ENCODE measurements around the gene CROCC2.

Gene CROCC2

DNA sequence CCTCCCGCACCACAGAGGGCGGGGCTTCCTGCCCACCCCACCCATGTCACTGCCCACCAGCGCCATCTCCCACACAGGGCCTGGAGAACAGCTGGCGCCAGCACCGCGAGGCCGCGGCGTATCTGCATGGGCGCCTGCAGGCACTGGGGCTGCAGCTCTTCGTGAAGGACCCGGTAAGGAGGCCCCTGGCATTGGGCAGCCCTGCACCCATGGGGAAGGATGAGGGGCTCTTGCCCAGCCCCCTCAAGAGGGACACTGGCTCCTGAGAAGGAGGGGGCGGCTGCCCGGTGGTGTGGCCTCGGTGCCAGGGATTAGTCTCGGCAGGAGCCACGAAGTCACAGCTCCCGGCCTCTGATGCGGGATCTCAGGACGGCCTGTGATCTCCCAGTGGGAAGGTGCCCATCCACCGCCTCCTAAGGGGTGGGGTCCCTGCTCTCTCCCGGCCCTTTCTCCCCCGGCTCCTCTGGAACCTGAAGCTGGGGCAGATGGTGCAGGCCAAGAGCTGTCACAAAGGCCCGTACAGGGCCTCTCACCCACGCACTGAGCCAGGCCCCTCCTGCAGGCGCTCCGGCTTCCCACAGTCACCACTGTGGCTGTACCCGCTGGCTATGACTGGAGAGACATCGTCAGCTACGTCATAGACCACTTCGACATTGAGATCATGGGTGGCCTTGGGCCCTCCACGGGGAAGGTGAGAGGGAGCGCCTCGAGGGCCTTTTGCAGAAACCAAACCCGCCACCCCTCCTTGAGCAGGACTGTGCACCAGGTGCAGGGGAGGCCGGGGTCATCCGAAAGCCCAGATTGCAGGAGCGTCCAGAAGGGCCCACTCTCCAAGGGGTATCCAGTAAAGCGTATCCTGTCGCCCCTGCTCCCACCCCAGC, 28.4 kb upstream of the CROCC2 start:
- H3K27ac ChIP-seq = no peak overlapping the region
- TF ChIP-seq ZFX (IDR thresholded peaks at IDR 0.05) = no peak
- TF ChIP-seq, protein P1, sequence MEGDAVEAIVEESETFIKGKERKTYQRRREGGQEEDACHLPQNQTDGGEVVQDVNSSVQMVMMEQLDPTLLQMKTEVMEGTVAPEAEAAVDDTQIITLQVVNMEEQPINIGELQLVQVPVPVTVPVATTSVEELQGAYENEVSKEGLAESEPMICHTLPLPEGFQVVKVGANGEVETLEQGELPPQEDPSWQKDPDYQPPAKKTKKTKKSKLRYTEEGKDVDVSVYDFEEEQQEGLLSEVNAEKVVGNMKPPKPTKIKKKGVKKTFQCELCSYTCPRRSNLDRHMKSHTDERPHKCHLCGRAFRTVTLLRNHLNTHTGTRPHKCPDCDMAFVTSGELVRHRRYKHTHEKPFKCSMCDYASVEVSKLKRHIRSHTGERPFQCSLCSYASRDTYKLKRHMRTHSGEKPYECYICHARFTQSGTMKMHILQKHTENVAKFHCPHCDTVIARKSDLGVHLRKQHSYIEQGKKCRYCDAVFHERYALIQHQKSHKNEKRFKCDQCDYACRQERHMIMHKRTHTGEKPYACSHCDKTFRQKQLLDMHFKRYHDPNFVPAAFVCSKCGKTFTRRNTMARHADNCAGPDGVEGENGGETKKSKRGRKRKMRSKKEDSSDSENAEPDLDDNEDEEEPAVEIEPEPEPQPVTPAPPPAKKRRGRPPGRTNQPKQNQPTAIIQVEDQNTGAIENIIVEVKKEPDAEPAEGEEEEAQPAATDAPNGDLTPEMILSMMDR (conservative IDR thresholded peaks at IDR 0.05) = no peak

DNA sequence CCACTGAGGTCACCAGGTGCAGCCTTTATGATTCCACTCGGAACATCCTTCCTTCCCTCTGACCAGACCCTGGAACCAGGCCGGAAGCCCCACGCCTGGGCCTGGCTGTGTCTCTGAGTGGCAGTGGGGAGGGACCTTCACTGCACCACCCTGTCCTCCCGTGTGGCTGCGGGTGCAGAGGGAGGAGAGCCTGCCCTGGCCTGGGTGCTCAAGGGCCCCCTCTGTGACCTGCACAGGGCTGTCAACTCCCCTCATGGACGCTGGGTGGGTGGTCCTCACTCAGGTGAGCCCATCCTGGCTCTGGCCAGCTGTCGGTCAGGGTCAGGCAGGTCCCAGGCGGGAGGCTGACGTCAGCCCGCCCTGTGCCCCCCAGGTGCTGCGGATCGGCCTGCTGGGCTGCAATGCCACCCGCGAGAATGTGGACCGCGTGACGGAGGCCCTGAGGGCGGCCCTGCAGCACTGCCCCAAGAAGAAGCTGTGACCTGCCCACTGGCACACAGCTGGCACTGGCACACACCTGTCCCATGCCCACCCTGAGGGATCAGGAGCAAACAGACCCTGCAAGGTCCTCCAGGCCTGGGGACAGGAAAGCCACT, 27.7 kb upstream of the CROCC2 start:
- TF ChIP-seq, protein P1 (conservative IDR thresholded peaks at IDR 0.05) = no peak
- TF ChIP-seq ZFX (IDR thresholded peaks at IDR 0.05) = no peak
- H3K27ac ChIP-seq = no peak overlapping the region

- TF ChIP-seq, protein P1 (conservative IDR thresholded peaks at IDR 0.05) = no peak
- TF ChIP-seq ZFX (IDR thresholded peaks at IDR 0.05) = no peak
- no peak overlapping the region for H3K27ac ChIP-seq
Measured at GRCh38 chr2:240879105-240879504, 27.0 kb upstream of the CROCC2 start.

DNA sequence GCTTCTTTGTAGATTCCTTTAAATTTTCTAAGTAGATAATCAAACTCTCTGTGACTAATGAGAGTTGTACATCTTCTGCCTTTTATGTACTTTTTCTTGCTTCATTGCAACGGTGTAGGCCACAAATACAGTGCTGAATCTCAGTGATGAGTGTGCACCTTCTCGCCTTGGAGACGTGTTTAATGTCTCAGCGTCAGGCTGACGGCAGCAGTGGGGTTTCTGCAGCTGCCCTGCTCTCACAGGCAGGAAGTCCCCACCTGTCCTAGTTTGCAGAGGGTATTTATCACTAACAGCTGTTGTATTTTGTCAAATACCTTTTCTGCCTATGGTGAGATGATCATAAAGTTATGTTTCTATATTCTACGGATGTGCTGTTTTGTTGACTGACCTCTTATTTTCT, 24.2 kb upstream of the CROCC2 start:
- H3K27ac ChIP-seq = no peak overlapping the region
- TF ChIP-seq, protein P1 (conservative IDR thresholded peaks at IDR 0.05) = no peak
- no peak for TF ChIP-seq ZFX (IDR thresholded peaks at IDR 0.05)

GRCh38 chr2:240884221-240884620, 21.9 kb upstream of the CROCC2 start:
- no peak for TF ChIP-seq ZFX (IDR thresholded peaks at IDR 0.05)
- H3K27ac ChIP-seq = no peak overlapping the region

DNA sequence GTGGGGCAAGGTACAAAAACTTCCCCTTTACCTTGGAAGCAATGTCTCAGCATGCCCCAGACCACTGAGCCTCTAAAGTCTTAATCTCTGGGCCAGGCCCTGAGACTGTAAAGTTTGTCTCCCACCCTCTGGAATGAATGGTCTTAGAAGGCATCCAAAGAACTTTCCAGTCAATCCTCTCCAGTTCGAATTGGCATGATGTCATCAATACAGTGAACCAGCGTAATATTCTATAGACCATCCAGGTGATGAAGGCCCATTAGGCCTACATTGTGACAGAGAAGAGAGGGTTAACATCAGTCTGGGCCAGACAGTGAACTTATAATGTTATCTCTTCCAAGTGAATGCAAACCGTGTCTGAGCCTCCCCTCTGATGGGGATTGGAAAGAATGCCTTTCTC, 21.4 kb upstream of the CROCC2 start:
- no peak overlapping the region for H3K27ac ChIP-seq

DNA sequence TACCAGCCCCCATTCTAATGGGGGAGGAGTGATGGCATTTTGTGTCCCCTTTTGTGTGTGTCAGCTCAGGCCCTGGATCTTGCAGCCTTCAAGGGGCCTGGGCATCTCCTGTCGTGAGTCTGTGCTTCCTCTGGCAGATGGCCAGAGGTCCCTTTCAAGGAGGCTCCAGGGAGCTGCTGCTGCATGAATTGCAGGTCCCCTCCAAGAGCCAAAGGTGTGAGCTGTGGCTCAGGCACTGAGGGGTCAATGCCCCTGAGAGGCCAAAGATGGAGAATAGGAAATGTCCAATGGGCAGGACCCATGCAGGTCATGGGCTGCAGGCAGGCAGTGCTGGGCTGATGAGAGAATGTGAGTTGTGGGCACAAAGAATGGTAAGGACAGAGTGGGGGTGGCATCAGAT, 20.6 kb upstream of the CROCC2 start:
- TF ChIP-seq, protein P1 (conservative IDR thresholded peaks at IDR 0.05) = no peak
- TF ChIP-seq ZFX (IDR thresholded peaks at IDR 0.05) = no peak

More for the DNA sequence above, 21.4 kb upstream of the CROCC2 start:
- TF ChIP-seq, protein P1 (conservative IDR thresholded peaks at IDR 0.05) = no peak
- no peak for TF ChIP-seq ZFX (IDR thresholded peaks at IDR 0.05)

More for the DNA sequence above, 20.6 kb upstream of the CROCC2 start:
- no peak overlapping the region for H3K27ac ChIP-seq
